ENCODE results near the gene CLDN16.

CLDN16 gene

GRCh38 chr3:190387578-190388213 lies at the start of gene CLDN16:
Gene CLDN16 (plus strand): TSS chr3:190388163. CDS start chr3:190388330, 167 bp downstream.
- no peak for DNase-seq

GRCh38 chr3:190338717-190339116 lies 49.2 kb upstream of the CLDN16 start:
- no peak for DNase-seq

GRCh38 chr3:190339130-190339529 lies 48.8 kb upstream of the CLDN16 start:
- no peak for DNase-seq

DNA sequence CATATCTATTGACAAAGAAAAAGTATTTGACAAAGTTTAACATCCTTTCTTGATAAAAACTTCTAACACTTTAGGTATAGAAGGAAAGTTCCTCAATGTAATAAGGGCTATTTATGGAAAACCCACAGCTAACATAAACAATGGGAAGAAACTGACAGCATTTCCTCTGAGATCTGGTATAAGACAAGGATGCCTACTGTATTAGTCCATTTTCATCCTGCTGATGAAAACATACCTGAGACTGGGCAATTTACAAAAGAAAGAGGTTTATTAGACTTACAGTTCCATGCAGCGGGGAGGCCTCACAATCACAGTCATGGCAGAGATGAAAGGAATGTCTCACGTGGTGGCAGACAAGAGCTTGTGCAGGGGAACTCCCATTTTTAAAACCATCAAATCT lies 47.9 kb upstream of the CLDN16 start:
- DNase-seq: no peak

DNA sequence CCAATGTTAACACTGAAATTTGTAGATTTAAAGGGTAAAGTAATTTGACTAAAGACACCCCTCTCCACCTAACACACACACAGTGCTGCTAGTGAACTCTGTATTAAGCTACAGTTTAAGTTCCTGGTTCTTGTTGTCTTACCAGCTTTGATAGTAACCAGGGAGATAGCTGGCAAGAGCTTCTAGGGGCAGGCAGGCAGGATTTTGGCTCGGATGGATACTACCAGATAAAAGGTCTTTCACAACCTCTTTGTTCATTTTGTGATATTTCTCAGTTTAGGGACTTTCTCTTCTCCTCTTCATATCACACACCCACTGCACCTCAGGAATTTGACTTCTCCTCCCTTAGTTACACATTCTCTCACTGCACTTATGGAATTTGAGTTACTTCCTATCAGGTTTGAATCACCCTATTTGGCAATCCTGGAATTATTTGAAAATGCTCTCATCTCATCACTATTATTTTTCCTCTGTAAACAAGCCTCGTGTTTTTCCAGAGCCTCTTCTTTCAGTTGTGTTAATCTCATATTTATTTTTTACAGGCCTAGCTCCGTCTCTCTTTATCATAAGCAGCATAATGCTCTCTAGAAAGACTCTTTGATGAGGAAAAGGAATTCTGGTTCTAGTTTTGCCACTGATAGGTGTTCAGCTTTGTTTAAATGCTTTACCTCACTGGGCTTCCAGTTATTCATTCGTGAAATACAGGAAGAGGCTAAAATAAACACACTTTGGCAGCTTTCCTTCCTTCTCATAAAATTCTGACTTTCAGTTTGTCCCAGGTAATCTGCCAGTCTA lies 42.7 kb upstream of the CLDN16 start:
- no peak for DNase-seq

- DNase-seq: no peak
These were observed 42.1 kb upstream of the CLDN16 start for GRCh38 chr3:190345878-190346277.

DNA sequence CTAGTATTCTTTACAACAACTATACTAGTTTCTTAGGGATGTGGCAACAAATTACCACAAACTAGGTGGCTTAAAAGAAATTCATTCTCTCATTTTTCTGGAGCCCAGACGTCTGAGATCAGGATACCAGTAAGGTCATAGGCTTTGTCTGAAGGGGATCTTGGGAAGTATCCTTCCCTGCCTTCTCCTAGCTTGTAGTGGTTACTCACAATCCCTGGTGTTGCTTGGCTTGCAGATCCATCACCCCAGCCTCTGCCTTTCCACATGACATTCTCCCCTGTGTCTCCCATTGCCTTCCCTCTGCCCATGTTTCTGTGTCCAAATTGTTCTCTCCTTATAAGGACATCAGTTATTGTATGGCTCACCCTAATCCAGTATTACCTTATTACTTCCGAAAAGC lies 41.4 kb upstream of the CLDN16 start:
- DNase-seq: no peak

- DNase-seq: no peak
These were observed 35.0 kb upstream of the CLDN16 start for GRCh38 chr3:190352861-190353457.

DNA sequence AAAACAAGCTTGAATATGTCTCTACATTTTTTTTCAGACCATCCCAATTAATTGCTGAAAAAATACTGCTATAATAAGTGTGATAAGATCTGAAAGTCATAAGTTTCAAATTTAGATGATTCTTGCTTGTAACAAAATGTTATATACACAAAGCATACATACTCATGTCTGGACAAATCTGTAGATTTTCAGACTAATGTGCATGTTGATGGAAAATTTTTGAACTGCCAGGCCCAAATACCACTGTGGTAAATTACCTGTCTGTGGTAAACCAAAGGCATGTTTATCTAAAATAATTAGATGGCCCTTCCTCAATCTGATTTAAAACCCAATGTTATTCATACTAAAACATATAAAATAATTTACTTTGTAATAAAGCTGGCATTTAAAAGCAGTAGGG lies 31.7 kb upstream of the CLDN16 start:
- no peak for DNase-seq

GRCh38 chr3:190357468-190357867 lies 30.5 kb upstream of the CLDN16 start:
- DNase-seq: no peak

- no peak for DNase-seq
These were observed 28.1 kb upstream of the CLDN16 start for GRCh38 chr3:190359813-190360212.

- no peak for DNase-seq
These were observed 27.7 kb upstream of the CLDN16 start for GRCh38 chr3:190360228-190360627.

- no peak for DNase-seq
These were observed 26.2 kb upstream of the CLDN16 start for GRCh38 chr3:190361791-190362190.

DNA sequence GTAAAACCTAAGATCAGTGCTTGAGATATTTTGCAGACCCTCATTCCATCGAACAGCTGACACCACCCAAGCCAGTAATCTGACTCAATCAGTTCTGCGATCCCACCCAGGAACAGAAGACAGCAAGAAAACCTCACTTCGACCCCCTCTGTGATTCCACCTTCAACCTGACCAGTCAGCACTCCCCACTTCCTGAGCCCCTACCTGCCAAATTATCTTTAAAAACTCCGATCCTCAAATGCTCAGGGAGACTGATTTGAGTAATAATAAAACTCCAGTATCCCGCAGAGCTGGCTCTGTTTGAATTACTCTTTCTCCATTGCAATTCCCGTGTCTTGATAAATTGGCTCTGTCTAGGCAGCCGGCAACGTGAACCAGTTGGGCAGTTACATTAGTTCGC lies 25.7 kb upstream of the CLDN16 start:
- DNase-seq: no peak

DNA sequence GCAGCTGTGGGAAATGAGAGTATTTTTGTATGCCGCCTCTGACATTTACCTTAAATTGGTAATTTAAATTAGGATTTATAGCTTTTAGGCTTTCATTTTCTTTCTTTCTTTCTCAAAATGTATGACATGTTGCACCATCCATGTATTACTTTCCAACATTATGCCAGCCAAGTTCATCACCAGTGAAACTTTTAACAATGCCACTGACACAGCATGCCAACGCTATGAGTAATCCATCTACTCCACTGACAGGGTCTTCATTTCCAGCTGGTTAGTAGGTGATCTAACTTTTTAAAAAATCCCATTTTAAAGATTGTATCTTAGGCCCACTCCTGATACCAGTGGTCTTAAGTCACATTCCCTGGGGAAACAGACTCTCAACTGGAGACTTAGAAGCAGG lies 21.8 kb upstream of the CLDN16 start:
- DNase-seq: no peak

DNA sequence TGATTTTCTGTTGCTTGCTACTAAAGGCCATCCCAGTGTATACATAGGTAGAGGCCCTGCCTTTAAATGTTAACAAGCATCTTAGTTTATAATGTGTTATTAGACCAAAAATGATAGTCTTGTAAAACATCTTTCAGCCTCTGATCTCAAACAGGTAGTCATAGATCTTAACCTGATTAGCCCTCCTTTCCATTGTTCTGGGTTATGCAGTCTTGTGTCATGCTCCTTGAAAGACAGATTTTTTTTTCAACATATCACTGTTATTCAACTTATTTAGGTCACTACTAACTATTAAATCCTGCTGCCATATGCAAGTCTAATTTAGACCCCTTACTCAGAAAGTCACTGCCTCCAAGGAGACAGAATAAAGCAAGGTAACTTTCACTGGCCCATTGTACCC lies 19.1 kb upstream of the CLDN16 start:
- DNase-seq: no peak

DNA sequence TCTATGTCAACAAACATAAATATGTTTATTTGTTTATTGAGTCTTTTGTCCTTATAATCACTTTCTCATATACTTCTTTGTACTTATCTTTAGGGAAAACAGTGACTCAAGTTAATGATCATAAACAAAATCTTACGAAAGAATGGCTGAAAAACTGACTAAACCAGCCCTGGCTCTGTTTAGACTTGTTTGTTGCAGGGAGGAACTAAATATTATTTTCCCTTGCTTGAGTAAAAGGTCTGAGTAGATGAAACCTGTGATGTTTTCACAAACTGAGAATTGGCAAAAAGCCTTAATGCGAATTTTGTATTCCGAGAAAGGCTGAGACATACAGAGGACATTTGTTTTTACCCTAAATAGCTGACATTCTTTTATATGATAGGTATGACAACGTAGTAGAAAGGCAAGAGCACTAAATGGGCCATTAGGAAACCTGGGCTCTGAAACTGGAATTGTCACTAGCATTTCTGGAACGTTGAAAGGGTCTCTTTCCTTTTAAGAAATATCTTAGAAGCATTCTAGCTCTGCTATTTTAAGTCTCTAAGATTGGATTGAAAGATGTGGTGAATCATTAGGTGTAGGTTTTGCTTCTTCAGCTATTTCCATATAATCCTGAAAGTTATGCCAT lies 18.2 kb upstream of the CLDN16 start:
- no peak for DNase-seq

DNA sequence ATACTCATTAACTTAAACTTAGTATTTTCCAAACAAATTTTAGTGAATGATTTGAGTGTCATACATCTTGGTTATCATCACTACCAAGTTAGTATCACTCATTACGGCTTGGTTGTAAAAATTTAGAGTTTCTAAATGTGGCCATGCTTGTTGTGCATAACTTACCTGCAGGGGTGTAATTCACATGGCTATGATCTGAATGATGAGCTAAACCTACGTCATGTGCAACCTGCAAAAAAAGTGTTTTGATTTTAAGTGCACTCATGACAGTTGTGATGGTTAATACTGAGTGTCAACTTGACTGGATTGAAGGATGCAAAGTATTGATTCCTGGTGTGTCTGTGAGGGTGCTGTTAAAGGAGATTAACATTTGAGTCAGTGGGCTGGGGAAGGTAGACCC lies 17.6 kb upstream of the CLDN16 start:
- no peak for DNase-seq

- DNase-seq: no peak
These were observed 16.8 kb upstream of the CLDN16 start for GRCh38 chr3:190371152-190371551.

DNA sequence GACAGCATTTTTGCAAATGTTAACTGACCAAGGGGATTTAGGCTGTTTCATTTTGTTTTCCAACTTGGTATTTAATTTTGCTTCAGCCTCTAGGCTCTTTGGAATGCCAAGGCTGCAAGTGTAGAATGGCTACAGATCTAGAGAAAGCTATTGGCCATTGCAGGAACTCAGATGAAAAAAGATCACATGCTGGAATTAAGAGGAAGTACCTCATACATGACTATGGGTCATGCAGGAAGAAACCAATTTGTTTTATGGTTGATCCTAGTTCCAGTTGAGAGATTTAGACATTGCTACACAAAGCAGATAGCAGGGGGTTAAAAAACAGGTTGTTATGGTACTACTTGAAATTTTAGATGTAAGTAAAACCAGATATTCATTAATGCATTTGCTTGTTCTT lies 12.7 kb upstream of the CLDN16 start:
- DNase-seq: no peak

- no peak for DNase-seq
These were observed 12.3 kb upstream of the CLDN16 start for GRCh38 chr3:190375671-190376070.

DNA sequence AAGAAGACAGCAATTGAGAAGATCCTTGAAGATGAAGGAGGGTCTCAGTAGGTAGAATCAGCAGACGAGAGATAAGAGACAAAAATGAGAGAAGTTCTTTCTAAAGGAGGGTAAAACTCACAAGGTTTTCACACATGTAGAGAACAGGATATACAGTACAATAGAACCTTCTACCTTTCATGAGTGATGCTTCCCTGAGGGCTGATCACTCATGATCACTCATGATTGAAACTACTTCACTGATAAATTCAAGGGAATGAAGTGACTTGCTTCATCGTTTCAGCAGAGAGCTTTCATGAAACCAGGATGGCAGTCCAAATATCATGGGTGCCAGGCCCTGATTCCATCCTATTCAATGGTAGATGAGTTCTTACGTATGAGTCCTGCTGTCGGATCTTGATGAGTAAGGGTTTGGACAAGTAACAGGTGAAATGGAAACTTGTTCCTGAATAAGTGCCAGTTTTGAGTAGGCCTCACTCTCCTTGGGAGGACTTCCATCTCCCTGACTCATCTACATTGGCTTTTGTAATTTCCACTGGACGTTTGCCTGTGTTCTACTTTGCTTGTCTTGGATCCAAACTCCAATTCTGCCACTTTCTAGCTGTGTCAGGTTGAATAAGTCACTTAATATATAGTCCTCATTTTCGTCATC lies 9.6 kb upstream of the CLDN16 start:
- DNase-seq: no peak

DNA sequence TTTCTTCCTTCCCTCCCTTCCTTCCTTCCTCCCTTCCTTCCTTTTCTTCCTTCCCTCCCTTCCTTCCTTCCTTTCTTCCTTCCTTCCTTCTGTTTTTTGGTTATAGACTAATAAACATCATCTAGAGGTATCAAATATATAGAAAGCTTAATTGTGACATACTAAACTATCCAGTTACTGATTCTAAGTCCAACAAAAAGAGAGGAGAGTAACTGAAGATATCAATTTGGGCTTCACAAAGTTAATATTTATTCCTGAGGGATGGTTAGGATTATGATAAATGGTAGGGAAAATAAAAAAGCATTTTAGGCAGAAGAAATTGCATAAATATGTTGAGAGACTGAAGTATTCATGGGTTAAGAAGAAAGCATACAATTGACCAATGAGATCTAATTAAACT lies 7.8 kb upstream of the CLDN16 start:
- no peak for DNase-seq
